ENCODE data around the gene EMB. TPM values are rescaled to one million over a fixed set of nuclear protein-coding genes. Genes with fewer than 3 reads are reported as not detected.
"Not testable (repeated sequence)": the region's sequence is repeated elsewhere in the genome, so short reads cannot be mapped to it uniquely, and the experiment has no call there.

The EMB gene
- total and polyA plus RNA-seq, 9 of the 15 experiments (the other 6 are each of a cell fraction or from before 2014, with no cell fraction given) = 0.31 TPM; not detected in 8

GRCh38 chr5:50384381-50384780 is 56.7 kb downstream of the EMB start:
- H3K9me1 ChIP-seq (ENCODE audit: control insufficient read depth, insufficient read depth, low read length); CTCF ChIA-PET (ENCODE audit: low intra/inter-chr PET ratio); H3K9me3 ChIP-seq (replicated peaks; ENCODE audit: control insufficient read depth, insufficient read depth, low read depth, low read length); POLR2A ChIA-PET; H3K36me3 ChIP-seq (ENCODE audit: control insufficient read depth, insufficient read depth, low read length); H3K4me2 ChIP-seq (ENCODE audit: insufficient read depth, low read length); H4K20me1 ChIP-seq (replicated peaks; ENCODE audit: control insufficient read depth, insufficient read depth, low read length); H3K4me1 ChIP-seq (replicated peaks in 1 of 2; ENCODE audit: control insufficient read depth in 2 of 2, insufficient read depth in 2 of 2, low read length in 2 of 2); H3K79me2 ChIP-seq (ENCODE audit: control insufficient read depth, insufficient read depth, low read length); BruUV-seq (replicated peaks); H2AFZ ChIP-seq (ENCODE audit: low read depth, low read length); DNase-seq (ENCODE audit: extremely low read depth in 1 of 4, low spot score in 3 of 4); H3K27ac ChIP-seq (ENCODE audit: extremely low read depth, low read depth, low read length); ATAC-seq; H3K27me3 ChIP-seq (ENCODE audit: control insufficient read depth in 2 of 2, insufficient read depth in 2 of 2, low read length in 2 of 2); intact Hi-C loops (cut with micrococcal nuclease); in situ Hi-C loops (cut with MboI); FAIRE-seq; H3K4me3 ChIP-seq; H3K9ac ChIP-seq (ENCODE audit: insufficient read depth in 1 of 2, low read depth in 2 of 2, low read length in 2 of 2): not testable (repeated sequence)
- 0% methylated on average over 2 of the region's 2 CpGs for WGBS (ENCODE audit: insufficient coverage, low coverage, missing lambda C conversion rate)
- TF ChIP-seq CBFA2T3 (IDR thresholded peaks at IDR 0.05) (peak; percentile 20; the same call in 1 of the 2 replicates), BHLHE40 (IDR thresholded peaks at IDR 0.05; ENCODE audit: low read length) (0 out of 2 replicates have a peak, but pooled peaks have one; percentile 26), TAL1 (IDR thresholded peaks at IDR 0.05) (peak; percentile 28)

GRCh38 chr5:50376696-50377095 is 64.4 kb downstream of the EMB start:
- ATAC-seq = not testable (repeated sequence)

GRCh38 chr5:50369287-50370033 is 71.6 kb downstream of the EMB start:
- POLR2A ChIA-PET; ATAC-seq; H3K4me1 ChIP-seq (replicated peaks in 1 of 2; ENCODE audit: control insufficient read depth in 2 of 2, insufficient read depth in 2 of 2, low read length in 2 of 2); H3K9ac ChIP-seq (ENCODE audit: insufficient read depth in 1 of 2, low read depth in 2 of 2, low read length in 2 of 2); H3K4me2 ChIP-seq (ENCODE audit: insufficient read depth, low read length); DNase-seq (ENCODE audit: extremely low read depth in 1 of 4, low spot score in 3 of 4); intact Hi-C loops (cut with micrococcal nuclease); H3K4me3 ChIP-seq; H3K79me2 ChIP-seq (ENCODE audit: control insufficient read depth, insufficient read depth, low read length); H2AFZ ChIP-seq (ENCODE audit: low read depth, low read length); in situ Hi-C loops (cut with MboI); H3K27me3 ChIP-seq (ENCODE audit: control insufficient read depth in 2 of 2, insufficient read depth in 2 of 2, low read length in 2 of 2); H4K20me1 ChIP-seq (replicated peaks; ENCODE audit: control insufficient read depth, insufficient read depth, low read length); BruUV-seq (replicated peaks); CTCF ChIA-PET (ENCODE audit: low intra/inter-chr PET ratio); H3K27ac ChIP-seq (ENCODE audit: extremely low read depth, low read depth, low read length); FAIRE-seq; H3K9me3 ChIP-seq (replicated peaks; ENCODE audit: control insufficient read depth, insufficient read depth, low read depth, low read length); H3K9me1 ChIP-seq (ENCODE audit: control insufficient read depth, insufficient read depth, low read length); H3K36me3 ChIP-seq (ENCODE audit: control insufficient read depth, insufficient read depth, low read length): not testable (repeated sequence)
- WGBS (ENCODE audit: insufficient coverage, low coverage, missing lambda C conversion rate) = 3% methylated on average over 15 of the region's 16 CpGs

More at GRCh38 chr5:50376696-50377095, 64.4 kb downstream of the EMB start:
- intact Hi-C loops (cut with micrococcal nuclease); H3K79me2 ChIP-seq (ENCODE audit: control insufficient read depth, insufficient read depth, low read length); H3K27me3 ChIP-seq (ENCODE audit: control insufficient read depth in 2 of 2, insufficient read depth in 2 of 2, low read length in 2 of 2); H2AFZ ChIP-seq (ENCODE audit: low read depth, low read length); H3K4me1 ChIP-seq (replicated peaks in 1 of 2; ENCODE audit: control insufficient read depth in 2 of 2, insufficient read depth in 2 of 2, low read length in 2 of 2); BruUV-seq (replicated peaks); H3K4me3 ChIP-seq; CTCF ChIA-PET (ENCODE audit: low intra/inter-chr PET ratio); H3K36me3 ChIP-seq (ENCODE audit: control insufficient read depth, insufficient read depth, low read length); in situ Hi-C loops (cut with MboI); DNase-seq (ENCODE audit: extremely low read depth in 1 of 4, low spot score in 3 of 4); H4K20me1 ChIP-seq (replicated peaks; ENCODE audit: control insufficient read depth, insufficient read depth, low read length); H3K9me3 ChIP-seq (replicated peaks; ENCODE audit: control insufficient read depth, insufficient read depth, low read depth, low read length); FAIRE-seq; H3K27ac ChIP-seq (ENCODE audit: extremely low read depth, low read depth, low read length); H3K9ac ChIP-seq (ENCODE audit: insufficient read depth in 1 of 2, low read depth in 2 of 2, low read length in 2 of 2); H3K4me2 ChIP-seq (ENCODE audit: insufficient read depth, low read length); H3K9me1 ChIP-seq (ENCODE audit: control insufficient read depth, insufficient read depth, low read length); POLR2A ChIA-PET: not testable (repeated sequence)
- WGBS (ENCODE audit: insufficient coverage, low coverage, missing lambda C conversion rate) = 6% methylated on average over 11 of the region's 11 CpGs

Data from K562 (cell line).